ENCODE results near the gene SNRNP48.

GRCh38 chr6:7572213-7572943 is 17.6 kb upstream of the SNRNP48 start:
- TF ChIP-seq NFE2L2 (IDR thresholded peaks at IDR 0.05; ENCODE audit: low read depth, low read length) (no peak), CTCF (conservative IDR thresholded peaks at IDR 0.05; ENCODE audit: low read depth, low read length) (no peak), MAZ (IDR thresholded peaks at IDR 0.05; ENCODE audit: borderline replicate concordance, low read depth, low read length) (no peak), POLR2A (IDR thresholded peaks at IDR 0.05; ENCODE audit: low read depth, low read length) (no peak), RAD21 (IDR thresholded peaks at IDR 0.05; ENCODE audit: low read length) (no peak), CEBPB (IDR thresholded peaks at IDR 0.05; ENCODE audit: low read depth, low read length) (no peak), MXI1 (IDR thresholded peaks at IDR 0.05; ENCODE audit: borderline replicate concordance, low read depth, low read length) (no peak), MAFK (IDR thresholded peaks at IDR 0.05; ENCODE audit: low read depth, low read length) (no peak), FOS (IDR thresholded peaks at IDR 0.05; ENCODE audit: low read depth, low read length) (no peak), BHLHE40 (IDR thresholded peaks at IDR 0.05; ENCODE audit: low read depth, low read length) (no peak), ELK1 (IDR thresholded peaks at IDR 0.05; ENCODE audit: borderline replicate concordance, low read depth, low read length) (no peak), USF2 (IDR thresholded peaks at IDR 0.05; ENCODE audit: low read depth, low read length) (no peak)
